Ovary (tissue), 9 donors: ENCODE results near the gene ANKRD33. TPM values are rescaled to one million over a fixed set of nuclear protein-coding genes. Genes with fewer than 3 reads are reported as not detected.

Experiments
- DNase-seq, 5 donors: peaks; one replicate each; pipeline ENCODE4 v3.0.0-alpha.2; 2019 to 2020
- H3K27ac ChIP-seq, 2 donors: fragments of 200-600 bp; one replicate each; pipeline versions ENCODE4 v1.5.1 to v1.8.0; 2019 to 2022
- H3K27me3 ChIP-seq: fragments of 200-600 bp; one replicate; pipeline ENCODE4 v1.8.0; 2022
- H3K36me3 ChIP-seq: fragments of 200-600 bp; sonication (generic); one replicate; pipeline ENCODE4 v1.5.1; 2019
- H3K4me1 ChIP-seq: one replicate; pipeline ENCODE4 v1.8.1; 2013; ENCODE audit warnings: mild to moderate bottlenecking, moderate library complexity; ENCODE audit not compliant: insufficient read depth
- H3K4me3 ChIP-seq: fragments of 200-600 bp; sonication (generic); one replicate; pipeline ENCODE4 v1.5.1; 2017
- H3K9me3 ChIP-seq, 2 donors: fragments of 200-600 bp in 1 of 2; sonication (generic) in 1 of 2; one replicate each; pipeline versions ENCODE4 v1.5.1 to v1.8.1; 2013 to 2019; ENCODE audit warnings: mild to moderate bottlenecking in 1 of 2, moderate library complexity in 1 of 2
- EP300 ChIP-seq: sonication (generic); formaldehyde crosslinking; IDR thresholded peaks from one replicate; pipeline ENCODE4 v1.6.1; 2017; ENCODE audit warnings: antibody characterized with exemption
- POLR2A ChIP-seq: fragments of 450-650 bp; IDR thresholded peaks from one replicate; pipeline ENCODE4 v1.6.1; 2017; ENCODE audit warnings: antibody characterized with exemption, mild to moderate bottlenecking, moderate library complexity
- WGBS, 3 donors: extraction: QIAGEN DNeasy Blood & Tissue Kit in 1 of 3; methylation state at CpG; one replicate each; pipeline versions ENCODE4 v1.1.5 to v1.1.7; 2013 to 2017; 5-methylcytosine and 5-hydroxymethylcytosine counted together
- intact Hi-C, 4 donors: fragments of 100-400 bp; cut with DNase I; formaldehyde crosslinking; loops; one replicate each; pipeline versions ENCODE4 v1.11.0 to v1.15.1; 2022 to 2023
- polyA plus RNA-seq, 2 donors: library from polyadenylated mRNA; stranded (reverse); fragments of 200-250 nt in 1 of 2; fragments of 350-450 nt in 1 of 2; fragmentation: Illumina TruSeq in 1 of 2; extraction: RNeasy Lipid Tissue Mini Kit (QIAGEN cat#74804) in 1 of 2; gene quantifications; one replicate each; pipeline ENCODE4 v1.2.3, GENCODE V29; 2013 to 2014
- total RNA-seq, 7 donors: library from RNA; depleted of rRNA in 2 of 7; stranded (reverse); fragments of >200 nt in 2 of 7; fragmentation: NEBNext Ultra II Directional in 3 of 7; extraction: Animal tissue kit (Norgen Biotek cat#: 25700) in 3 of 7; gene quantifications; one replicate each; pipeline versions ENCODE4 v1.1.0 to v1.2.4, GENCODE V29; 2016 to 2023
- TF ChIP-seq, protein P1 (sequence below), 3 donors: fragments of 450-650 bp in 2 of 3; fragments of 200-600 bp in 1 of 3; IDR thresholded peaks; one replicate each; pipeline versions ENCODE4 v1.5.1 to v1.8.0; 2016 to 2022; ENCODE audit warnings: antibody characterized with exemption in 3 of 3, mild to moderate bottlenecking in 1 of 3
- donor health status: DM: no; HTN: no; CAD: no; lungs with moderate emphysema.
- donor health status: DM: no; HTN: no; CAD: no.
- donor health status: Bipolar disorder and iron deficiency.
- donor health status: DM: yes; HTN: yes; CAD: no.
- donor health status: DM: no; HTN: no; CAD: no.
- donor health status: DM: yes; HTN: yes; CAD: no.

The ANKRD33 gene
- total and polyA plus RNA-seq, 9 donors, result not detected

GRCh38 chr12:51871918-51872688 lies 15.8 kb upstream of the ANKRD33 start:
- no peaks in the 10 kb centered on the region for H3K27me3 ChIP-seq
- DNase-seq, result no peak
- 46 to 51% (median 48%) methylated on average over 17 of the region's 17 CpGs for WGBS, 3 donors
- H3K9me3 ChIP-seq, result no peaks in the 10 kb centered on the region
- H3K27ac ChIP-seq, result no peak overlapping the region
- H3K4me1 ChIP-seq, result peaks cover 3% of the 10 kb centered on the region
- TF ChIP-seq, protein P1, sequence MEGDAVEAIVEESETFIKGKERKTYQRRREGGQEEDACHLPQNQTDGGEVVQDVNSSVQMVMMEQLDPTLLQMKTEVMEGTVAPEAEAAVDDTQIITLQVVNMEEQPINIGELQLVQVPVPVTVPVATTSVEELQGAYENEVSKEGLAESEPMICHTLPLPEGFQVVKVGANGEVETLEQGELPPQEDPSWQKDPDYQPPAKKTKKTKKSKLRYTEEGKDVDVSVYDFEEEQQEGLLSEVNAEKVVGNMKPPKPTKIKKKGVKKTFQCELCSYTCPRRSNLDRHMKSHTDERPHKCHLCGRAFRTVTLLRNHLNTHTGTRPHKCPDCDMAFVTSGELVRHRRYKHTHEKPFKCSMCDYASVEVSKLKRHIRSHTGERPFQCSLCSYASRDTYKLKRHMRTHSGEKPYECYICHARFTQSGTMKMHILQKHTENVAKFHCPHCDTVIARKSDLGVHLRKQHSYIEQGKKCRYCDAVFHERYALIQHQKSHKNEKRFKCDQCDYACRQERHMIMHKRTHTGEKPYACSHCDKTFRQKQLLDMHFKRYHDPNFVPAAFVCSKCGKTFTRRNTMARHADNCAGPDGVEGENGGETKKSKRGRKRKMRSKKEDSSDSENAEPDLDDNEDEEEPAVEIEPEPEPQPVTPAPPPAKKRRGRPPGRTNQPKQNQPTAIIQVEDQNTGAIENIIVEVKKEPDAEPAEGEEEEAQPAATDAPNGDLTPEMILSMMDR (IDR thresholded peaks at IDR 0.05), result no peak
- TF ChIP-seq POLR2A (no peak), EP300 (no peak)
- intact Hi-C loops, result no loop called here
- H3K36me3 ChIP-seq, result no peaks in the 10 kb centered on the region
- H3K4me3 ChIP-seq, result no peak overlapping the region

DNA sequence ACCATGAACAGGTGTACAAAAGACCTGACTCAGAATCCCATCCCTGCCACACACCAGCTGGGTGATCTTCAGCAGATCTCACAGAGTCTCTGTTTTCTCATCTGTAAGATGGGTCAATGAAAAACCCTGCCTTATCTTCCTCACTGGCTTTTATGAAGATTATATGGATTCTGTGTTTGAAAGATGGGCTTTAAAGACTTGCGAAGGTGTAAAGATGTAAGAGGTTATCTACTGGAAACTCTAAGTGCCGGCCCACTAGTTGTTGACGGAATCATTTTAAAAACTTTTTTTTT lies 15.3 kb upstream of the ANKRD33 start:
- no peak for DNase-seq
- TF ChIP-seq, protein P1 (IDR thresholded peaks at IDR 0.05), result no peak
- TF ChIP-seq EP300 (no peak), POLR2A (no peak)
- intact Hi-C loops, result no loop called here
- H3K9me3 ChIP-seq, result no peaks in the 10 kb centered on the region
- WGBS, 3 donors, result 61 to 78% (median 69%) methylated on average over 3 of the region's 3 CpGs
- no peak overlapping the region for H3K27ac ChIP-seq
- peaks cover 3% of the 10 kb centered on the region for H3K4me1 ChIP-seq
- H3K4me3 ChIP-seq, result no peak overlapping the region
- no peaks in the 10 kb centered on the region for H3K27me3 ChIP-seq
- H3K36me3 ChIP-seq, result no peaks in the 10 kb centered on the region

- TF ChIP-seq POLR2A, result no peak
- TF ChIP-seq, protein P1 (IDR thresholded peaks at IDR 0.05), result no peak
- no peak for TF ChIP-seq EP300
- Histone ChIP-seq H3K4me1 (peaks cover 3% of the 10 kb centered on the region), H3K27me3 (no peaks in the 10 kb centered on the region), H3K27ac (no peak overlapping the region), H3K9me3 (no peaks in the 10 kb centered on the region), H3K4me3 (no peak overlapping the region), H3K36me3 (no peaks in the 10 kb centered on the region)
- 64 to 82% (median 76%) methylated on average over 8 of the region's 8 CpGs for WGBS, 3 donors
- no peak for DNase-seq
- intact Hi-C loops, result no loop called here
These were observed 14.5 kb upstream of the ANKRD33 start for GRCh38 chr12:51873251-51873994.

DNA sequence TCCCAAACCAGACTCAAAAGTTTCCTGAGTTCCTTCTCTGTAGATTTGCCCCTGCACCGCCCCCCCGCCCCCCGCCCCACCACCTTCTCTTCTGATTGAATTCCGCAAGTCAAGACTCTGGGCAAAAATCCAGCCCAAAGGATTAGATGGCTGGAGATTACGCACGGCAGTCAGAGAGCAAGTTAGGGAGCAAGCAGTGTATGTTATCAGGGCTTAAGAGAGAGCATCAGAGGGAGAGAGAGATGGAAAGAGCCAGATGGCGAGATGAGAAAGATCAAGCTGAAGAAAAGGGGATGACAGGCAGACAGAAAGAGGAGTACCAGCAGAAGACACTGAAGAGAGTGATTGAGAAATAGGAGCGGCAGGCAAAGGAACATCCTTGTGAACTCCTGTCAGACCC lies 13.9 kb upstream of the ANKRD33 start:
- TF ChIP-seq, protein P1 (IDR thresholded peaks at IDR 0.05), result no peak
- TF ChIP-seq EP300, result no peak
- TF ChIP-seq POLR2A, result no peak
- DNase-seq, result no peak
- H3K4me3 ChIP-seq, result no peak overlapping the region
- intact Hi-C loops, result no loop called here
- H3K27ac ChIP-seq, result no peak overlapping the region
- WGBS, 3 donors, result 75 to 82% (median 77%) methylated on average over 8 of the region's 8 CpGs
- H3K9me3 ChIP-seq, result no peaks in the 10 kb centered on the region
- no peaks in the 10 kb centered on the region for H3K36me3 ChIP-seq
- no peaks in the 10 kb centered on the region for H3K27me3 ChIP-seq
- peaks cover under 1% of the 10 kb centered on the region for H3K4me1 ChIP-seq
